ENCODE results near the gene HAGH.

DNA sequence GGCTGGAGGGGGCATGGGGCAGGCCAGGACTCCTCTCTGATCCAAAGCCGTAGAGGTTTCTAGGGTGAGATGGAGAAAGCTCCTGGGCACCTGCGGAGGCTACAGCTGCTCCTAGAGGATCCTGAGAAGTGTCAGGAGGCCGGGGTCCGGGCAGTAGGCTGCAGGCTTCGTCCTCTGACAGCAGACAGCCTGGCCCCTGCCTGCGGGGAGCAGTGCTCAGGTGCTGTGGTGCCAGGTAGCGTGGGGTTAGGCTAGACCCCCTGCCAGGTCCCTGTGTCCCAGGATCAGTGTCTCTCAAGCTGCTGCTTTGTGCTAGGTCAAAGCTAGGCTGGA lies 52.2 kb downstream of the HAGH start:
- TF ChIP-seq, protein P1, sequence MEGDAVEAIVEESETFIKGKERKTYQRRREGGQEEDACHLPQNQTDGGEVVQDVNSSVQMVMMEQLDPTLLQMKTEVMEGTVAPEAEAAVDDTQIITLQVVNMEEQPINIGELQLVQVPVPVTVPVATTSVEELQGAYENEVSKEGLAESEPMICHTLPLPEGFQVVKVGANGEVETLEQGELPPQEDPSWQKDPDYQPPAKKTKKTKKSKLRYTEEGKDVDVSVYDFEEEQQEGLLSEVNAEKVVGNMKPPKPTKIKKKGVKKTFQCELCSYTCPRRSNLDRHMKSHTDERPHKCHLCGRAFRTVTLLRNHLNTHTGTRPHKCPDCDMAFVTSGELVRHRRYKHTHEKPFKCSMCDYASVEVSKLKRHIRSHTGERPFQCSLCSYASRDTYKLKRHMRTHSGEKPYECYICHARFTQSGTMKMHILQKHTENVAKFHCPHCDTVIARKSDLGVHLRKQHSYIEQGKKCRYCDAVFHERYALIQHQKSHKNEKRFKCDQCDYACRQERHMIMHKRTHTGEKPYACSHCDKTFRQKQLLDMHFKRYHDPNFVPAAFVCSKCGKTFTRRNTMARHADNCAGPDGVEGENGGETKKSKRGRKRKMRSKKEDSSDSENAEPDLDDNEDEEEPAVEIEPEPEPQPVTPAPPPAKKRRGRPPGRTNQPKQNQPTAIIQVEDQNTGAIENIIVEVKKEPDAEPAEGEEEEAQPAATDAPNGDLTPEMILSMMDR (IDR thresholded peaks at IDR 0.05; ENCODE audit: low read length), result no peak
- TF ChIP-seq EZH2 (optimal IDR thresholded peaks at IDR 0.05; ENCODE audit: low read depth, low read length), result no peak
